Muscle of back (tissue), 13 donors: ENCODE data around the gene COL26A1. TPM values are rescaled to one million over a fixed set of nuclear protein-coding genes. Genes with fewer than 3 reads are reported as not detected.
A peak's percentile ranks its signal among the peaks of the same experiment; 100 is the strongest.
"Not testable (repeated sequence)": the region's sequence is repeated elsewhere in the genome, so short reads cannot be mapped to it uniquely, and the experiment has no call there.

Experiments used
- DNase-seq, 3 donors: peaks; one replicate each; pipeline versions ENCODE4 v3.0.0 to v3.0.0-alpha.2; 2013
- long read RNA-seq, 9 donors: transcript quantifications; one replicate each; lab custom pipeline, GENCODE V29; 2026
- polyA plus RNA-seq, 10 donors: library from polyadenylated mRNA; unstranded; fragments of 120-200 nt; gene quantifications; one replicate each; pipeline ENCODE4 v1.2.1, GENCODE V29; 2013; ENCODE audit not compliant: insufficient read length in 10 of 10

The COL26A1 gene
- 1 to 10 TPM in 7 of 10 donors, under 1 TPM in 3; 0.50 to 9.9 (median 1.2) TPM for polyA plus RNA-seq
- long read RNA-seq, donor 1, partial matches to known transcripts = 0 of 2 reads
- long read RNA-seq, donor 1, other reads (novel, unspliced or antisense) = 0 of 2 reads
- long read RNA-seq, donor 2 = 0 reads
- long read RNA-seq, donor 3 = 0 reads
- long read RNA-seq, donor 4 = 0 reads
- long read RNA-seq, donor 5 = 0 reads
- long read RNA-seq, donor 6 = 0 reads
- long read RNA-seq, donor 7 = 0 reads
- long read RNA-seq, donor 8 = 0 reads
- long read RNA-seq, donor 9 = 0 reads

DNA sequence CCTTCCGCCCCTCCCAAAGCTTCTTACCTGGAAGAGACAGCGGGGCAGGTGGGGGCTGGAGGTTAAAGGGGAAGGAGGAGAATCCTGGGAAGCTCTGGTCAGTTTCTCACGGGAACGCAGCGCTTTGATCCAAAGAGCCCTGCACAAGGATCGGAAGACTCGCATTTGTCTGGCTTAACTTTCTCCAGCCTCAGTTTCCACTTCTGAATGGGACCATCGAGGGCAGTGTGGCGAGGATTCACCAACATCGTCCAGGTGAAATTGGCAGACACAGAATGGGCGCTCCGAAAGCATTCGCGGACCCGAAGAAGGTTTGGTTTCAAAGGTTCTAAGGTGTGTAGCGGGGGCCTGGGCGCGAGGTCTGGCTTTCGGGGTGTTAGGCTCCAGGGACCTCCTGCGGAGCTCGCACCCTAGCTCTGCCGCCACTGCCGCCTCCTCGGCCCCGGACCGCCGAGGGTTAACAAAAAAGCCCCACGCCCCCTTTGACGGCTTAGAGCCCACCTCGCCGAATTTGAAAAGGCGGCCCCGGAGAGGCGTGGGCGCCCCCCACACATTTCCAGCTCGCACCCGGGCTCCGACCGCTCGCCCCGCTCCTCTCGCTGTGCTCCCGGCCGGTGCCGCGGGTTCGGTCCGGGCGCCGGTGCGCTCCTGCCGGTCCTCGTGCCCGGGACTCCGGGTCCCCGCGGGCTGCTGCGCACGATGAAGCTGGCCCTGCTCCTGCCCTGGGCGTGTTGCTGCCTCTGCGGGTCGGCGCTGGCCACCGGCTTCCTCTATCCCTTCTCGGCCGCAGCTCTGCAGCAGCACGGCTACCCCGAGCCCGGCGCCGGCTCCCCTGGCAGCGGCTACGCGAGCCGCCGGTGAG is at the start of gene COL26A1:
Gene COL26A1, plus strand, starts transcription at position 542 of the 862 bp plus-strand sequence. Its CDS starts 158 bp downstream, at position 700.
- peak in 1 of 3 donors; percentile 70 for DNase-seq

DNA sequence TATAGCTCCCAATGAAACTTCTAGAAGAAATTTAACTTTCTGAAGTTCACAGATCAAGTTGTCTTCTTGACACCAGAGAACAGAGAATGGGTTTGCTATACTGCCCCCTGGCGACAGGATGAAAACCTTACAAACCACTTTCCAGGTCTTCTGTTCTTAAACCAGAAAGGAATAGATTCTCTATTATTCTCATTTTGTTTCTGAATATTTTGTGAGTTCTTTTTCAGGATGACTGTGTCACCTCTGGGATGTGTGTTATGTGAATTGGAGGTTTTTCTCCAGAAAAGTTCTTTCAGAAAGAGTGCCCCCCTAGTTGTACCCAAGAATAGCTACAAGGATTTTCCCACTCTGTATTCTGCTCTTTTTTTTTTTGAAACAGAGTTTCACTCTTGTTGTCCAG is 47.3 kb upstream of the COL26A1 start:
- DNase-seq = peak in 1 of 3 donors; percentile 37

- DNase-seq = no peak
These were observed 43.3 kb upstream of the COL26A1 start for GRCh38 chr7:101319401-101319800.

DNA sequence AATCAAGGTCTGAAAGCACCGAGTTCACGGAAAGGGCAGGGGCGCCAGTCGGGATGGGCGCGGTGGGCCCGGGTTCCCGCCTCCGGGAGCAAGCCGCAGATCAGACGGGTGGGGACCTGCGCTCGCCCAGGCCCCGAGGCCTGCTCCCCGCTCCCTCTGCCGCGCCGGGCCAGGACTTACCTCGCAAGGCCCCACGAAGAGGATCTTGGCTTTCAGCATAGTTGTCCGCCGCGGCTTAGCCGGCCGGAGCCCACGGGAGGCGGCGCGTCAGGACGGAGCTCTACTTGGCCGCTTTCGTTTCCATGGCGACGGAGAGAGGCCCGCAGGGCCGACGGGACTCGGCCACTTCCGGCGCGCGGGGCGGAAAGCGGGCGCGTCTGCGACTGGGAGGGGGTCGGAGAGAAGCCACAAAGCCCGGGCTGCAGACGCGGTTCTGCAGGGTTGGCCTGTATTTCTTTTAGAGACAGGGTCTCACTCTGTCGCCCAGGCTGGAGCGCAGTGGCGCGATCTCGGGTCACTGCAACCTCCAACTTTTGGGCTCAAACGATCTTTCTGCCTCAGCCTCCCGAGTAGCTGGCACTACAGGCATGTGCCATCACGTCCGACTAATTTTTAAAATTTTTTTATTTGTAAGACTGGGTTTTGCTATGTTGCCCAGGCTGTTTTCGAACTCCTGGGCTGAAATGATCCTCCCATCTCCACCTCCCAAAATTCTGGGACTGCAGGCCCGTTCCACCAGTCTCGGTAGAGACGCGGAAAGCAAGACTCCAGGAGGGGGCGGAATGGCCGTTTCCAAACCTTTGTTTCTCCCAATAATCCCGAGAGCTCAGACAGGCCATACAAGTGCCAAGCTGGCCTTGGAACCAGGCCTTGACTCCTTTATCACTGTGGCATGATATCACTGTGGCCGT is 40.9 kb upstream of the COL26A1 start, which contains the start of gene IFT22:
Gene IFT22, minus strand, starts transcription at position 322 of the 911 bp plus-strand sequence. Its CDS starts 103 bp downstream, at position 219.
- peak; percentile 91 to 97 (median 96) for DNase-seq

DNA sequence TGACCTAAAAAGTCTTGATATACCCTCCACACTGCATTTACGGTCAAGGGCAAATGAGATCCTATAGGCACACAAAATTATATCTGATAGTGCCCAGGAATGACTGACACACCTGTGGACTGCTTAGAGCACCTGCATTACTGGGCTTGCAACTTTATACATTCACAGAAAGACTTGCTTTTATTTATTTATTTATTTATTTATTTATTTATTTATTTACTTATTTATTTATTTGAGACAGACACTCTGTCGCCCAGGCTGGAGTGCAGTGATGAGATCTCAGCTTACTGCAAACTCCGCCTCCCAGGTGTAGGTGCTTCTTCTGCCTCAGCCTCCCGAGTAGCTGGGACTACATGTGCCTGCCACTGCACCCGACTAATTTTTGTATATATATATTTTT is 34.5 kb upstream of the COL26A1 start:
- DNase-seq = no peak

- DNase-seq = peak in 1 of 3 donors; percentile 21
These were observed 32.6 kb upstream of the COL26A1 start for GRCh38 chr7:101330011-101330484.

DNA sequence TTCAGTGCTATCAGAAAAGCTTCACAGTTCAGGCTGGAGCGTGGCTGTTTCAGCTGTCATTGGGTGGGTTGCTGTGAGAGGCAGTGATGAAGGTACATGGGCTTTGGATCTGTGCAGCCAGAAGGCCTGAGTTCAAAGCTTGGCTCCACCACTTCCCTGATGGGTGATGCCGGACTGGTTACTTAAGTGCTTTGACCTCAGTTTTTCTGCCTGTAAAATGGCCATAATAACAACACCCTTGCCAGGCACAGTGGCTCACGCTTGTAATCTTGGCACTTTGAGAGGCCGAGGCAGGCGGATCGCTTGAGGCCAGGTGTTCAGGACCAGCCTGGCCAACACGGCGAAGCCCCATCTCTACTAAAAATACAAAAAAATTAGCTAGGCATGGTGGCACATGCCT is 30.6 kb upstream of the COL26A1 start:
- no peak for DNase-seq

DNA sequence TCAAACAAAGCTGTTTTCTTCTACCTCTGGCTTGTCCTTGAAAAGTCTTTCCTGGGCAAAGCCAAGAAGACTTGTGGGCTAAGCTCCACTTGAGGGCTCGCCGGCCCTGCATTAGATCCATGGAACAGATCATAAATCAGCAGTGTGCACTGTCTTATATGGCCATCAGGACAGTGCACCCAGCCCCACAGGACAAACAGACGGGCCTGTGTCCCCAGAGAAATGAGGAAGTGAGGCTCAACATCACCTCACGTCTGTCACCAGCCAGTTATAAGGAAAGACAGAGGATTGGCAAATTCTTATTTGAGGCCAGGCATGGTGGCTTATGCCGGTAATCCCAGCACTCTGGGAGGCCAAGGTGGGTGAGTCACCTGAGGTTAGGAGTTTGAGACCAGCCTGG is 28.8 kb upstream of the COL26A1 start:
- DNase-seq = no peak

GRCh38 chr7:101340379-101340778 is 22.3 kb upstream of the COL26A1 start:
- DNase-seq = no peak

DNA sequence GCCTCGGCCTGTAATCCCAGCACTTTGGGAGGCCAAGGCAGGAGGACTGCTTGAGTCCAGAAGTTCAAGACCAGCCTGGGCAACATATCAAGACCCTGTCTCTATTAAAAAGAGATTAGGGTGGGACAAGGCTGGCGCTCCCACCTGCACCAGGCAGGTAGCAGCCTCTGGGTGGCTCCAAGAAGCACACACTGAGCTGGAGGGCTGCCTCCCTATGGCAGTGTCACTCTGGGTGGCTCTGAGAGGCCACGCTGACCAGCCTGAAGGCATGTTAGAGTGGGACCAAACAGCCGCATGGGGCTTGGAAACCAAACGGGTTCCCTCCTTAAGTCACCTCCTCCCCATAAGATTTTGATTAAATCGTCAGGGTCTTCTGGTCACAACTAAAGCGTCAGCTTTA is 19.8 kb upstream of the COL26A1 start:
- no peak for DNase-seq

DNA sequence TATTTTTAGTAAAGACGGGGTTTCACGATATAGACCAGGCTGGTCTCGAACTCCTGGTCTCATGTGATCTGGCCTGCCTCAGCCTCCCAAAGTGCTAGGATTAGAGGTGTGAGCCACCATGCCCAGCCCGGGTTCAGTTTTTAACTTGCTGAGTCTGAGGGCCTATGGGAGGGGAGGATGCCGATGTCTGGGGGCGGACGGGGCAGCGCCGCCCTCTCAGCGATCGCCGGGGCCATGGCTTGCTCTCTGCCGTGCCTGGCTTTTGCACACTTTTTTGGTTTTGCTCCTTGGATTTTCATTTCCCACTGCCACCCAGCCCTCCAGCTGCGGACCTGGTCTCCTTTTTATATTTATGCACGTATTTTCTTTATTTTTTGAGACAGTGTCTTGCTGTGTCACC is 15.2 kb upstream of the COL26A1 start:
- no peak for DNase-seq

- not testable (repeated sequence) for DNase-seq
These were observed 14.1 kb upstream of the COL26A1 start for GRCh38 chr7:101348456-101349067.

DNA sequence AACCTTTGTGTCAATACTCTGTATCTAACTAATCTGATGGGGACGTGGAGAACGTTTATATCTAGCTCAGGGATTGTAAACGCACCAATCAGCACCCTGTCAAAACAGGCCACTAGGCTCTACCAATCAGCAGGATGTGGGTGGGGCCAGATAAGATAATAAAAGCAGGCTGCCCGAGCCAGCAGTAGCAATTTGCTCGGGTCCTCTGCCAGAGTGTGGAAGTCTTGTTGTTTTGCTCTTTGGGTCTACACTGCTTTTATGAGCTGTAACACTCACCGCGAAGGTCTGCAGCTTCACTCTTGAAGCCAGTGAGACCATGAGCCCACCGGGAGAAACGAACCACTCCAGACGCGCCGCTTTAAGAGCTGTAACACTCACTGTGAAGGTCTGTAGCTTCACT is 13.4 kb upstream of the COL26A1 start:
- DNase-seq = not testable (repeated sequence)

GRCh38 chr7:101352920-101353308 is 9.8 kb upstream of the COL26A1 start:
- DNase-seq = no peak

DNA sequence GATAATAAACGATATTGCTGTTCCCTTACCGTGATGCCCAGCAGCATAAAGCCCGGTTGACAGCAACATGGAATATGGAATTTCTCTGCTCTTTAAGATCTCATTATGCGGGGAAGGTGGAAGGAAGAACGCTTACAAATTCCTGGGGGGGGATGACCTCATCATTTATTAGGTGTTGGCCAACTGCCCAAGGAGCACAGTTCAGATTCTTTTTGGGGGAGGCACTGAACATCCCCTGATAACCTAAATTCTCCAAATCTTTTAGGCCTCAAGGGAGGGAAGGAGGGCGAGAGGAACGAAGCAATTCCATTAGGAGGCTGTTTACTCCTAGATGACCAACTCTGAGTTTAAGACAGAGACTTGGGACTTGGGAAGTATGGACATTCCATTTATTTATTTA is 5.2 kb upstream of the COL26A1 start:
- DNase-seq = no peak

DNA sequence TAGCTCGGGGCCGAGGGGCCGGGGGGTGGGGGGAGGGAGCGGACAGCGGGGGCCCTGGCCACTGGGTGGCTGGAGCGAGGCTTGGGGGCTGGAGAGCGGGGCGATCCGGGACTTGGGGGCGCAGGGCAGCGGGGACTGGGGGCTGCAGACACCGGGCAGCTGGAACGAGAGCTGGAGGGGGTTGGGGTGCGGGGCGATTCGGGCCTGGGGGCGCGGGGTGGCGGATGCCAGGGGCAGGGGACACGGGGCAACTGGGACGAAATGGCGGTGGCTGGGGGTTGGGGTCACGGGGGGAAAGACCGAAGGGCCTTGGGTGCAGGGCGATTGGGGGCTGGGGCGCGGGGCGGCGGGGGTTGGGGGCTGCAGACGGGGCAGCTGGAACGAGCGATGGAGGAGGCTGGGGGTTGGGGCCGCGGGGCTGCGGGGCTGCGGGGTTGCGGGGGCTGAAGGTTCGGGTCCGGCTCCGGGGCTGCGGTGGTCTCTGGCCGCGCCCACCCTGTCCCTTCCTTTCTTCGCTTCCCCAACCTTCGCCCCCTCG is 590 bp downstream of the COL26A1 start:
- no peak for DNase-seq

- DNase-seq = peak in 2 of 3 donors; percentile 74 to 86
These were observed 1.2 kb downstream of the COL26A1 start for GRCh38 chr7:101363734-101364374.

GRCh38 chr7:101365956-101366355 is 3.3 kb downstream of the COL26A1 start:
- DNase-seq = no peak

GRCh38 chr7:101367676-101368075 is 5.0 kb downstream of the COL26A1 start:
- DNase-seq = no peak

DNA sequence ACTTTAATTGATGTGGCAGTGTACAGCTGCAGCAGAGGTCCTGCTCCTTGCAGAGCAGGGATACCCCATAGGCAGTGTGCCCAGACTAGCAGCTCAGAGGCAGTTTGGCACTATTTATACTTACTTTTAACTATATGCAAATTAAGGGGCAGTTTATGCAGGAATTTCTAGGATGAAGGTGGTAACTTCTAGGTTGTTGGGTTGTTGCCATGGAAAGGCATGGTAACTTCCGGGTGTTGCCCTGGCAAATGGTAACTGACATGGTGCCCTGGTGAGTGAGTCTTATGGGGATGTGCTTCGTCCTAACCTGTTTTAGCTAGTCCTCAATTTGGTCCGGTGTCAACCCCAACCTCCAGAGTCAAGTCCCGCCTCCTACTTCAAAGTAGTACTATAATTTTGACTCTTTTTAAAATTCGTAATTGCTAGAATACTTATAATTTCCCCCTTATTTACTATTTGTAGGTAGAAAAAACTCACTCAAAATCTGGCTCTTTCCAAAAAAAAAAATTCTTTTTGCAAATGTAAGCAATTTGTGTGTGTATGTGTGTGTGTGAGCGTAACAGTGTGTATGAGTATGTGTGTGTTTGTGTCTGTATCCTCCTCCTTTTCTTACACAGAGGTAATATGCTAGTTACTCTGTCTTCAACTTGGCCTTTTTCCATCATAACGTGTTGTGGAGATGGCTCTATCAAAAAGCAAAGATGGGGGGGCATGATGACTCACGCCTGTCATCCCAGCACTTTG is 5.9 kb downstream of the COL26A1 start:
- no peak for DNase-seq
